K562 (cell line): Measurements from ENCODE around the gene RXRB. TPM values are rescaled to one million over a fixed set of nuclear protein-coding genes. Genes with fewer than 3 reads are reported as not detected.

Experiments used
- ETV1 ChIP-seq: fragments of 450-650 bp; conservative IDR thresholded peaks from 2 replicates; pipeline ENCODE4 v1.6.1; 2016; ENCODE audit warnings: missing genetic modification characterization, control low read depth, low read depth, missing compliant biosample characterization
- FOXA1 ChIP-seq: fragments of 450-650 bp; IDR thresholded peaks from 2 replicates; pipeline ENCODE4 v1.6.1; 2016; ENCODE audit warnings: mild to moderate bottlenecking, borderline replicate concordance
- HIVEP1 ChIP-seq: fragments of 250-450 bp; sonication (Bioruptor Pico); IDR thresholded peaks from 2 replicates; pipeline ENCODE4 v1.4.0; 2020; ENCODE audit warnings: mild to moderate bottlenecking
- KAT2B ChIP-seq: IDR thresholded peaks from one replicate; pipeline ENCODE4 v1.6.1; 2012; ENCODE audit warnings: low read depth, mild to moderate bottlenecking, control low read depth, inconsistent platforms, low read length, moderate library complexity
- MEF2A ChIP-seq: IDR thresholded peaks from 2 replicates; pipeline ENCODE4 v1.6.1; 2011; ENCODE audit warnings: low read depth, mild to moderate bottlenecking, low read length, moderate library complexity; ENCODE audit not compliant: control insufficient read depth
- NELFE ChIP-seq: IDR thresholded peaks from 2 replicates; pipeline ENCODE4 v1.6.1; 2011; ENCODE audit warnings: mild to moderate bottlenecking; ENCODE audit not compliant: insufficient read depth, insufficient read length
- NFXL1 ChIP-seq: fragments of 450-650 bp; formaldehyde crosslinking; IDR thresholded peaks from 2 replicates; pipeline ENCODE4 v1.4.0; 2021; ENCODE audit warnings: mild to moderate bottlenecking
- SMAD4 ChIP-seq: fragments of 250-450 bp; sonication (Bioruptor Pico); conservative IDR thresholded peaks from 2 replicates; pipeline ENCODE4 v1.8.0; 2021; ENCODE audit warnings: inconsistent platforms, mild to moderate bottlenecking, moderate library complexity
- TAF9B ChIP-seq: fragments of 450-650 bp; IDR thresholded peaks from 2 replicates; pipeline ENCODE4 v1.6.1; 2018; ENCODE audit warnings: mild to moderate bottlenecking; ENCODE audit not compliant: partially characterized antibody
- ZNF143 ChIP-seq: sonication (generic); formaldehyde crosslinking; IDR thresholded peaks from 2 replicates; pipeline ENCODE4 v1.9.0; 2022; ENCODE audit warnings: mild to moderate bottlenecking, missing genetic modification reagents
- ZNF212 ChIP-seq: fragments of 450-650 bp; formaldehyde crosslinking; IDR thresholded peaks from 2 replicates; pipeline ENCODE4 v1.4.0; 2020; ENCODE audit warnings: mild to moderate bottlenecking
- ZNF280A ChIP-seq: fragments of 450-650 bp; IDR thresholded peaks from 2 replicates; pipeline ENCODE4 v1.6.1; 2018; ENCODE audit warnings: mild to moderate bottlenecking, low read depth; ENCODE audit not compliant: partially characterized antibody
- ZNF436 ChIP-seq: fragments of 250-450, 450-650 bp; sonication (Bioruptor Pico); formaldehyde crosslinking; IDR thresholded peaks from 2 replicates; pipeline ENCODE4 v1.7.0; 2020; ENCODE audit warnings: mild to moderate bottlenecking
- ZNF551 ChIP-seq: fragments of 250-450 bp; sonication (Bioruptor Pico); IDR thresholded peaks from 2 replicates; pipeline ENCODE4 v1.5.0; 2021; ENCODE audit warnings: mild to moderate bottlenecking, moderate library complexity
- ZNF695 ChIP-seq: fragments of 450-650 bp; formaldehyde crosslinking; IDR thresholded peaks from 2 replicates; pipeline ENCODE4 v1.4.0; 2020; ENCODE audit warnings: mild to moderate bottlenecking, moderate library complexity
- ZNF766 ChIP-seq: fragments of 200-800 bp; sonication (Bioruptor generic); conservative IDR thresholded peaks from 2 replicates; pipeline ENCODE4 v1.6.1; 2016; ENCODE audit warnings: missing genetic modification characterization, missing compliant biosample characterization
- polyA plus RNA-seq, 8 experiments: library from polyadenylated mRNA; depleted of rRNA in 4 of 8; stranded (reverse) in 5 of 8; unstranded in 3 of 8; fragments of >200 nt; fragmentation: Nextera tagmentation in 2 of 8; fragmentation: Illumina TruSeq in 1 of 8; extraction: Ambion mirVana in 2 of 8; extraction: Trizol in 1 of 8; gene quantifications; 2 replicates each; pipeline versions ENCODE4 v1.2.1 to v1.2.3, GENCODE V29; 2011 to 2014; ENCODE audit warnings: inconsistent platforms in 1 of 8, missing spikeins in 1 of 8
- total RNA-seq, 7 experiments: library from RNA; depleted of rRNA in 6 of 7; stranded (reverse); fragments of >200 nt in 6 of 7; fragmentation: Illumina TruSeq in 2 of 7; extraction: Trizol in 2 of 7; gene quantifications; 2 replicates each; pipeline versions ENCODE4 v1.2.1 to v1.2.3, GENCODE V29; 2011 to 2021; ENCODE audit warnings: low replicate concordance in 1 of 7
- TF ChIP-seq, protein P1 (sequence below): fragments of 450-650 bp; IDR thresholded peaks from 2 replicates; pipeline ENCODE4 v1.6.1; 2016; ENCODE audit warnings: mild to moderate bottlenecking, moderate library complexity

The RXRB gene
- total and polyA plus RNA-seq, 9 of the 15 experiments (the other 6 are each of a cell fraction or from before 2014, with no cell fraction given), result 0.76 to 35.5 (median 18.4) TPM

- TF ChIP-seq ZNF280A (no peak), SMAD4 (0 out of 2 replicates have a peak, but pooled peaks have one; percentile 36), TAF9B (no peak), NELFE (no peak), MEF2A (no peak), ZNF766 (peak; percentile 50; the same call in 1 of the 2 replicates), ZNF551 (CRISPR knock-in tag) (no peak), NFXL1 (CRISPR knock-in tag) (no peak), ETV1 (no peak), ZNF212 (CRISPR knock-in tag) (no peak), ZNF436 (CRISPR knock-in tag) (no peak), ZNF143 (no peak; the same call in 1 of the 2 replicates), HIVEP1 (CRISPR knock-in tag) (no peak), ZNF695 (CRISPR knock-in tag) (no peak), FOXA1 (no peak), KAT2B (no peak)
- TF ChIP-seq, protein P1, sequence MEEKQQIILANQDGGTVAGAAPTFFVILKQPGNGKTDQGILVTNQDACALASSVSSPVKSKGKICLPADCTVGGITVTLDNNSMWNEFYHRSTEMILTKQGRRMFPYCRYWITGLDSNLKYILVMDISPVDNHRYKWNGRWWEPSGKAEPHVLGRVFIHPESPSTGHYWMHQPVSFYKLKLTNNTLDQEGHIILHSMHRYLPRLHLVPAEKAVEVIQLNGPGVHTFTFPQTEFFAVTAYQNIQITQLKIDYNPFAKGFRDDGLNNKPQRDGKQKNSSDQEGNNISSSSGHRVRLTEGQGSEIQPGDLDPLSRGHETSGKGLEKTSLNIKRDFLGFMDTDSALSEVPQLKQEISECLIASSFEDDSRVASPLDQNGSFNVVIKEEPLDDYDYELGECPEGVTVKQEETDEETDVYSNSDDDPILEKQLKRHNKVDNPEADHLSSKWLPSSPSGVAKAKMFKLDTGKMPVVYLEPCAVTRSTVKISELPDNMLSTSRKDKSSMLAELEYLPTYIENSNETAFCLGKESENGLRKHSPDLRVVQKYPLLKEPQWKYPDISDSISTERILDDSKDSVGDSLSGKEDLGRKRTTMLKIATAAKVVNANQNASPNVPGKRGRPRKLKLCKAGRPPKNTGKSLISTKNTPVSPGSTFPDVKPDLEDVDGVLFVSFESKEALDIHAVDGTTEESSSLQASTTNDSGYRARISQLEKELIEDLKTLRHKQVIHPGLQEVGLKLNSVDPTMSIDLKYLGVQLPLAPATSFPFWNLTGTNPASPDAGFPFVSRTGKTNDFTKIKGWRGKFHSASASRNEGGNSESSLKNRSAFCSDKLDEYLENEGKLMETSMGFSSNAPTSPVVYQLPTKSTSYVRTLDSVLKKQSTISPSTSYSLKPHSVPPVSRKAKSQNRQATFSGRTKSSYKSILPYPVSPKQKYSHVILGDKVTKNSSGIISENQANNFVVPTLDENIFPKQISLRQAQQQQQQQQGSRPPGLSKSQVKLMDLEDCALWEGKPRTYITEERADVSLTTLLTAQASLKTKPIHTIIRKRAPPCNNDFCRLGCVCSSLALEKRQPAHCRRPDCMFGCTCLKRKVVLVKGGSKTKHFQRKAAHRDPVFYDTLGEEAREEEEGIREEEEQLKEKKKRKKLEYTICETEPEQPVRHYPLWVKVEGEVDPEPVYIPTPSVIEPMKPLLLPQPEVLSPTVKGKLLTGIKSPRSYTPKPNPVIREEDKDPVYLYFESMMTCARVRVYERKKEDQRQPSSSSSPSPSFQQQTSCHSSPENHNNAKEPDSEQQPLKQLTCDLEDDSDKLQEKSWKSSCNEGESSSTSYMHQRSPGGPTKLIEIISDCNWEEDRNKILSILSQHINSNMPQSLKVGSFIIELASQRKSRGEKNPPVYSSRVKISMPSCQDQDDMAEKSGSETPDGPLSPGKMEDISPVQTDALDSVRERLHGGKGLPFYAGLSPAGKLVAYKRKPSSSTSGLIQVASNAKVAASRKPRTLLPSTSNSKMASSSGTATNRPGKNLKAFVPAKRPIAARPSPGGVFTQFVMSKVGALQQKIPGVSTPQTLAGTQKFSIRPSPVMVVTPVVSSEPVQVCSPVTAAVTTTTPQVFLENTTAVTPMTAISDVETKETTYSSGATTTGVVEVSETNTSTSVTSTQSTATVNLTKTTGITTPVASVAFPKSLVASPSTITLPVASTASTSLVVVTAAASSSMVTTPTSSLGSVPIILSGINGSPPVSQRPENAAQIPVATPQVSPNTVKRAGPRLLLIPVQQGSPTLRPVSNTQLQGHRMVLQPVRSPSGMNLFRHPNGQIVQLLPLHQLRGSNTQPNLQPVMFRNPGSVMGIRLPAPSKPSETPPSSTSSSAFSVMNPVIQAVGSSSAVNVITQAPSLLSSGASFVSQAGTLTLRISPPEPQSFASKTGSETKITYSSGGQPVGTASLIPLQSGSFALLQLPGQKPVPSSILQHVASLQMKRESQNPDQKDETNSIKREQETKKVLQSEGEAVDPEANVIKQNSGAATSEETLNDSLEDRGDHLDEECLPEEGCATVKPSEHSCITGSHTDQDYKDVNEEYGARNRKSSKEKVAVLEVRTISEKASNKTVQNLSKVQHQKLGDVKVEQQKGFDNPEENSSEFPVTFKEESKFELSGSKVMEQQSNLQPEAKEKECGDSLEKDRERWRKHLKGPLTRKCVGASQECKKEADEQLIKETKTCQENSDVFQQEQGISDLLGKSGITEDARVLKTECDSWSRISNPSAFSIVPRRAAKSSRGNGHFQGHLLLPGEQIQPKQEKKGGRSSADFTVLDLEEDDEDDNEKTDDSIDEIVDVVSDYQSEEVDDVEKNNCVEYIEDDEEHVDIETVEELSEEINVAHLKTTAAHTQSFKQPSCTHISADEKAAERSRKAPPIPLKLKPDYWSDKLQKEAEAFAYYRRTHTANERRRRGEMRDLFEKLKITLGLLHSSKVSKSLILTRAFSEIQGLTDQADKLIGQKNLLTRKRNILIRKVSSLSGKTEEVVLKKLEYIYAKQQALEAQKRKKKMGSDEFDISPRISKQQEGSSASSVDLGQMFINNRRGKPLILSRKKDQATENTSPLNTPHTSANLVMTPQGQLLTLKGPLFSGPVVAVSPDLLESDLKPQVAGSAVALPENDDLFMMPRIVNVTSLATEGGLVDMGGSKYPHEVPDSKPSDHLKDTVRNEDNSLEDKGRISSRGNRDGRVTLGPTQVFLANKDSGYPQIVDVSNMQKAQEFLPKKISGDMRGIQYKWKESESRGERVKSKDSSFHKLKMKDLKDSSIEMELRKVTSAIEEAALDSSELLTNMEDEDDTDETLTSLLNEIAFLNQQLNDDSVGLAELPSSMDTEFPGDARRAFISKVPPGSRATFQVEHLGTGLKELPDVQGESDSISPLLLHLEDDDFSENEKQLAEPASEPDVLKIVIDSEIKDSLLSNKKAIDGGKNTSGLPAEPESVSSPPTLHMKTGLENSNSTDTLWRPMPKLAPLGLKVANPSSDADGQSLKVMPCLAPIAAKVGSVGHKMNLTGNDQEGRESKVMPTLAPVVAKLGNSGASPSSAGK, result no peak
These were observed 2.9 kb downstream of the RXRB start (continued) for GRCh38 chr6:33197431-33198048.
